HG02852 (cell line): ENCODE data around the gene RAP1A.
"Not testable (repeated sequence)": the region's sequence is repeated elsewhere in the genome, so short reads cannot be mapped to it uniquely, and the experiment has no call there.

Experiments used
- ATAC-seq: cut with Tn5 transposase; IDR thresholded peaks from one replicate; pipeline ENCODE4 v1.9.1; 2021; ENCODE audit warnings: mild to moderate bottlenecking, moderate library complexity; ENCODE audit not compliant: unreplicated experiment

The RAP1A gene

GRCh38 chr1:111660204-111661150 lies 40.9 kb downstream of the RAP1A start:
- no peak for ATAC-seq

- no peak for ATAC-seq
Observed at GRCh38 chr1:111664652-111665051, 45.1 kb downstream of the RAP1A start.

GRCh38 chr1:111665497-111665896 lies 45.9 kb downstream of the RAP1A start:
- ATAC-seq, result no peak

- ATAC-seq, result no peak
Observed at GRCh38 chr1:111666828-111667227, 47.2 kb downstream of the RAP1A start.

- ATAC-seq, result no peak
Observed at GRCh38 chr1:111669268-111669667, 49.7 kb downstream of the RAP1A start.

GRCh38 chr1:111671852-111672251 lies 52.3 kb downstream of the RAP1A start:
- no peak for ATAC-seq

GRCh38 chr1:111672331-111672730 lies 52.7 kb downstream of the RAP1A start:
- no peak for ATAC-seq

GRCh38 chr1:111677604-111678003 lies 58.0 kb downstream of the RAP1A start:
- no peak for ATAC-seq

- ATAC-seq, result no peak
Observed at GRCh38 chr1:111679541-111679940, 60.0 kb downstream of the RAP1A start.

GRCh38 chr1:111680212-111680800 lies 60.7 kb downstream of the RAP1A start:
- ATAC-seq, result not testable (repeated sequence)

- ATAC-seq, result not testable (repeated sequence)
Observed at GRCh38 chr1:111685293-111686153, 65.9 kb downstream of the RAP1A start.

GRCh38 chr1:111690306-111690617 lies 70.7 kb downstream of the RAP1A start:
- no peak for ATAC-seq

- no peak for ATAC-seq
Observed at GRCh38 chr1:111691886-111692285, 72.3 kb downstream of the RAP1A start.

GRCh38 chr1:111695801-111696200 lies 76.2 kb downstream of the RAP1A start:
- ATAC-seq, result no peak

GRCh38 chr1:111696330-111696729 lies 76.7 kb downstream of the RAP1A start:
- ATAC-seq, result no peak

GRCh38 chr1:111699268-111699667 lies 79.7 kb downstream of the RAP1A start:
- no peak for ATAC-seq

- ATAC-seq, result no peak
Observed at GRCh38 chr1:111702504-111703050, 83.0 kb downstream of the RAP1A start.

GRCh38 chr1:111704240-111704639 lies 84.7 kb downstream of the RAP1A start:
- no peak for ATAC-seq

- no peak for ATAC-seq
Observed at GRCh38 chr1:111704776-111705175, 85.2 kb downstream of the RAP1A start.

GRCh38 chr1:111705841-111706240 lies 86.3 kb downstream of the RAP1A start:
- ATAC-seq, result no peak

GRCh38 chr1:111706921-111707320 lies 87.3 kb downstream of the RAP1A start:
- ATAC-seq, result no peak
